Breast epithelium (tissue), 4 donors: ENCODE measurements around the gene CTDSP2. TPM values are rescaled to one million over a fixed set of nuclear protein-coding genes. Genes with fewer than 3 reads are reported as not detected.
"Not testable (repeated sequence)": the region's sequence is repeated elsewhere in the genome, so short reads cannot be mapped to it uniquely, and the experiment has no call there.

Experiments used
- DNase-seq, 2 donors: peaks; one replicate each; pipeline ENCODE4 v3.0.0-alpha.2; 2019; ENCODE audit warnings: low spot score in 2 of 2
- H3K27ac ChIP-seq, 2 donors: fragments of 200-600 bp; sonication (generic) in 1 of 2; one replicate each; pipeline ENCODE4 v1.5.1; 2016 to 2019; ENCODE audit warnings: mild to moderate bottlenecking in 1 of 2
- H3K27me3 ChIP-seq, 2 donors: fragments of 200-600 bp; sonication (generic) in 1 of 2; one replicate each; pipeline versions ENCODE4 v1.5.1 to v1.6.0; 2017 to 2019; ENCODE audit warnings: control low read depth in 1 of 2, mild to moderate bottlenecking in 1 of 2
- H3K36me3 ChIP-seq: fragments of 200-600 bp; one replicate; pipeline ENCODE4 v1.5.1; 2019
- H3K4me1 ChIP-seq, 2 donors: fragments of 200-600 bp; sonication (generic); one replicate each; pipeline ENCODE4 v1.5.1; 2016 to 2019; ENCODE audit warnings: control low read depth in 1 of 2
- H3K4me3 ChIP-seq, 3 donors: fragments of 200-600 bp; sonication (generic); 1 replicate in 2 of 3; 2 replicates in 1 of 3; pipeline ENCODE4 v1.5.1; 2016 to 2019; ENCODE audit warnings: mild to moderate bottlenecking in 3 of 3, moderate library complexity in 2 of 3
- H3K9me3 ChIP-seq, 2 donors: fragments of 200-600 bp; sonication (generic) in 1 of 2; one replicate each; pipeline ENCODE4 v1.5.1; 2016 to 2019; ENCODE audit warnings: control low read depth in 1 of 2
- POLR2A ChIP-seq: fragments of 450-650 bp; IDR thresholded peaks from one replicate; pipeline ENCODE4 v1.6.1; 2016; ENCODE audit warnings: antibody characterized with exemption, mild to moderate bottlenecking, moderate library complexity
- POLR2AphosphoS5 ChIP-seq, 3 donors: sonication (generic); formaldehyde crosslinking; IDR thresholded peaks; one replicate each; pipeline ENCODE4 v1.6.1; 2017; ENCODE audit warnings: antibody characterized with exemption in 3 of 3
- intact Hi-C: fragments of 100-400 bp; cut with DNase I; formaldehyde crosslinking; loops from one replicate; pipeline ENCODE4 v1.15.1; 2023; ENCODE audit warnings: low total_unique reads
- total RNA-seq, 3 donors: library from RNA; depleted of rRNA; stranded (reverse); fragments of >200 nt; gene quantifications; one replicate each; pipeline ENCODE4 v1.1.0, GENCODE V29; 2016
- TF ChIP-seq, protein P1 (sequence below), 3 donors: fragments of 450-650 bp; IDR thresholded peaks; one replicate each; pipeline ENCODE4 v1.5.1; 2016 to 2017; ENCODE audit warnings: antibody characterized with exemption in 3 of 3, mild to moderate bottlenecking in 3 of 3, moderate library complexity in 3 of 3

The CTDSP2 gene
- total RNA-seq, 3 donors from 2014 or later: 144 to 175 (median 167) TPM

DNA sequence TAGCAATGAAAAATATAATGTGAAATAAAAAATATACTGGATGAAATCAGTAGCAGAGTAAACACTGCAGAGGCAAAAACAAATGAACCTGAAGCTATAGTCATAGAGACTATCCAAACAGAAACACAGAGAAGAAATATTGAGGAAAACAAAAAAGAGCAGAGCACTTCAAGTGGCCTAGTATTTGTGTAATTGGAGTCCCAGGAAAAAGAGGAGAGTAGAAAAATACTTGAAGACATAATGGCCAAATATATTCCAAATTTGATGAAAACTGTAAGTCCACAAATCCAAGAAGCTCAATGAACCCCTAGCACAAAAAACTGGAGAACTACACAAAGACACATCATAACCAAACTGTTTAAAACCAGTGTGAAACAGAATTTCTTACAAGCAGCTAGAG is 37.2 kb upstream of the CTDSP2 start:
- DNase-seq: no peak
- Histone ChIP-seq H3K27me3 (no peaks in the 10 kb centered on the region), H3K4me1 (peaks cover 10% of the 10 kb centered on the region in 2 donors), H3K36me3 (no peaks in the 10 kb centered on the region), H3K27ac (no peak overlapping the region), H3K9me3 (no peaks in the 10 kb centered on the region), H3K4me3 (no peak overlapping the region)
- TF ChIP-seq, protein P1, sequence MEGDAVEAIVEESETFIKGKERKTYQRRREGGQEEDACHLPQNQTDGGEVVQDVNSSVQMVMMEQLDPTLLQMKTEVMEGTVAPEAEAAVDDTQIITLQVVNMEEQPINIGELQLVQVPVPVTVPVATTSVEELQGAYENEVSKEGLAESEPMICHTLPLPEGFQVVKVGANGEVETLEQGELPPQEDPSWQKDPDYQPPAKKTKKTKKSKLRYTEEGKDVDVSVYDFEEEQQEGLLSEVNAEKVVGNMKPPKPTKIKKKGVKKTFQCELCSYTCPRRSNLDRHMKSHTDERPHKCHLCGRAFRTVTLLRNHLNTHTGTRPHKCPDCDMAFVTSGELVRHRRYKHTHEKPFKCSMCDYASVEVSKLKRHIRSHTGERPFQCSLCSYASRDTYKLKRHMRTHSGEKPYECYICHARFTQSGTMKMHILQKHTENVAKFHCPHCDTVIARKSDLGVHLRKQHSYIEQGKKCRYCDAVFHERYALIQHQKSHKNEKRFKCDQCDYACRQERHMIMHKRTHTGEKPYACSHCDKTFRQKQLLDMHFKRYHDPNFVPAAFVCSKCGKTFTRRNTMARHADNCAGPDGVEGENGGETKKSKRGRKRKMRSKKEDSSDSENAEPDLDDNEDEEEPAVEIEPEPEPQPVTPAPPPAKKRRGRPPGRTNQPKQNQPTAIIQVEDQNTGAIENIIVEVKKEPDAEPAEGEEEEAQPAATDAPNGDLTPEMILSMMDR (IDR thresholded peaks at IDR 0.05): no peak
- TF ChIP-seq POLR2AphosphoS5 (IDR thresholded peaks at IDR 0.05) (no peak), POLR2A (no peak)
- intact Hi-C loops: no loop called here

- TF ChIP-seq, protein P1 (IDR thresholded peaks at IDR 0.05): no peak
- TF ChIP-seq POLR2AphosphoS5 (IDR thresholded peaks at IDR 0.05) (no peak), POLR2A (no peak)
- no peak overlapping the region for H3K4me3 ChIP-seq
- H3K27me3 ChIP-seq: no peaks in the 10 kb centered on the region
- H3K27ac ChIP-seq: no peak overlapping the region
- peaks cover 4 to 5% of the 10 kb centered on the region in 2 donors for H3K4me1 ChIP-seq
- DNase-seq: no peak
- no peaks in the 10 kb centered on the region for H3K9me3 ChIP-seq
- H3K36me3 ChIP-seq: no peaks in the 10 kb centered on the region
- intact Hi-C loops: no loop called here
These were observed 36.5 kb upstream of the CTDSP2 start for GRCh38 chr12:57883057-57883456.

- Histone ChIP-seq H3K4me3 (no peak overlapping the region), H3K36me3 (no peaks in the 10 kb centered on the region), H3K4me1 (peaks cover 0 to under 1% of the 10 kb centered on the region in 2 donors), H3K27me3 (no peaks in the 10 kb centered on the region), H3K27ac (no peak overlapping the region), H3K9me3 (no peaks in the 10 kb centered on the region)
- DNase-seq: no peak
- TF ChIP-seq POLR2AphosphoS5 (IDR thresholded peaks at IDR 0.05) (no peak), POLR2A (no peak)
- TF ChIP-seq, protein P1 (IDR thresholded peaks at IDR 0.05): no peak
- intact Hi-C loops: no loop called here
These were observed 36.0 kb upstream of the CTDSP2 start for GRCh38 chr12:57882575-57882974.

- Histone ChIP-seq H3K27me3 (no peaks in the 10 kb centered on the region), H3K4me1 (no peaks in the 10 kb centered on the region), H3K36me3 (no peaks in the 10 kb centered on the region), H3K4me3 (no peak overlapping the region), H3K9me3 (no peaks in the 10 kb centered on the region), H3K27ac (peak overlapping the region; percentile 12 to 58)
- intact Hi-C loops: no loop called here
- DNase-seq: no peak
- TF ChIP-seq POLR2A (no peak), POLR2AphosphoS5 (IDR thresholded peaks at IDR 0.05) (no peak)
- TF ChIP-seq, protein P1 (IDR thresholded peaks at IDR 0.05): no peak
These were observed 34.9 kb upstream of the CTDSP2 start for GRCh38 chr12:57881475-57881874.

GRCh38 chr12:57881035-57881434 is 34.5 kb upstream of the CTDSP2 start:
- H3K4me3 ChIP-seq, H3K9me3 ChIP-seq, H3K27me3 ChIP-seq, intact Hi-C loops, H3K36me3 ChIP-seq, H3K4me1 ChIP-seq: not testable (repeated sequence)
- DNase-seq: peak in 1 of 2 donors; percentile 50
- H3K27ac ChIP-seq: peak overlapping the region; percentile 12 to 58

DNA sequence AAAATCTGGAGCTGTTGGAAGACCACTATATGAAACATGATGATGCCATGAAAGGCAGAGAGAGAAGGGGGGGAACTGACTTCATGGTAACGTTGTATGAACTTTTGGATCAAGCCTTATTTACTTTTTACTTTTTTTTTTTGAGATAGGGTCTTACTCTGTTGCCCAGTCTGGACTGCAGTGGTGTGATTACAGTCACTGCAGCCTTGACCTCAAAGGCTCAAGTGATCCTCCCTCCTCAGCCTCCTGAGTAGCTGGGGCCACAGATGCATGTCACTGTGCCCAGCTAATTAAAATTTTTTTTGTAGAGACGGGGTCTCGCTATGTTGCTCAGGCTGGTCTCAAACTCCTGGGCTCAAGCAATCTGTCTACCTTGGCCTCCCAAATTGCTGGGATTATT is 31.3 kb upstream of the CTDSP2 start:
- Histone ChIP-seq H3K36me3 (no peaks in the 10 kb centered on the region), H3K27me3 (no peaks in the 10 kb centered on the region), H3K4me3 (no peak overlapping the region), H3K9me3 (no peaks in the 10 kb centered on the region), H3K27ac (no peak overlapping the region), H3K4me1 (no peaks in the 10 kb centered on the region)
- no peak for TF ChIP-seq POLR2AphosphoS5 (IDR thresholded peaks at IDR 0.05)
- no peak for TF ChIP-seq POLR2A
- TF ChIP-seq, protein P1 (IDR thresholded peaks at IDR 0.05): no peak
- intact Hi-C loops: no loop called here
- DNase-seq: no peak
